ENCODE results near the gene LTK.

The LTK gene

DNA sequence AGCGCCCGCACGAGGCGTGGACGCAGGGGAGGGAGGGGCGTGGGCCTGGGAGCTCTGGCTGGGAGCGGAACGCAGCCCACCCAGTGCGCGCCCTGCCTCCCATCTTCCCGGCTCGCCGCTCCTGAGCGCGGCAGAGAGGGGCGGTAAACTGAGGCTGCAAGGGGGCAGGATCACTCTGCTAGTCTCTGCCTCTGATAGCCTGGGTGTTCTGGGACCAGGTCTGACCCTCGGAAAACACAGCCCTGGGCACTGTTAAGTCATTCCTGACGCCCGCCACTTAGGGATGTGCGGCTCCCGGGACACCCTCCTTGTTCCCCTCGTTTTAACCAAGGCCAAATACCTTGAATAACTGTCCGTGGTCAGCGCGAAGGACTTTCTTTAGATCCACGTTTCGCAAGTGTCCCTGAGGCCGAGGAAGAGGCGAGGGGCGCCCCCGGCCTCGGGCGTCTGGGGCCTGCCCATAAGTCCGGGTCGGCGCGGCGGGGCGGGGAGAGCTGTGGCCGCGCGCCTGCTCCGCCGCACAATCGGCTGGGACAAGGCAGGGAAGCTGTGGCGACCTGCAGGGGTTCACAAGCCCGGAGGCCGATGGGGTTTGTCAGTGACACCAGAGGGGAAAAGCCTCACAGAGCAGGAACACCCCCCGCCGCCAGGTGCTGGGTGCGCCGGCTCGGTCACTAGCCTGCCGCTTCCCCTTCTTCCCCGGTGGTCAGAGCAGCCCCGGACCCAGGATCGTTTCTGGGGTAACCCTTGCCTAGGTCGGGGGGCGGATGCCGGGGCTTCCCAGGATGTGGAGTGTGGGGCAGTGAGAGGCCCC, 18.5 kb downstream of the LTK start:
- Histone ChIP-seq H3K4me1 (ENCODE audit: control insufficient read depth, insufficient read depth, low read length) (peaks cover 14% of the 10 kb centered on the region), H3K9me3 (ENCODE audit: control insufficient read depth, low read length) (no peaks in the 10 kb centered on the region), H3K9ac (ENCODE audit: low read length) (no peak overlapping the region), H3K27me3 (replicated peaks; ENCODE audit: control insufficient read depth, insufficient read depth, low read length) (peaks cover 36% of the 10 kb centered on the region), H3K36me3 (ENCODE audit: control insufficient read depth, insufficient read depth, low read length, severe bottlenecking) (no peaks in the 10 kb centered on the region), H3K4me3 (ENCODE audit: low read length) (no peak overlapping the region)
- DNase-seq (ENCODE audit: low read depth): no peak

DNA sequence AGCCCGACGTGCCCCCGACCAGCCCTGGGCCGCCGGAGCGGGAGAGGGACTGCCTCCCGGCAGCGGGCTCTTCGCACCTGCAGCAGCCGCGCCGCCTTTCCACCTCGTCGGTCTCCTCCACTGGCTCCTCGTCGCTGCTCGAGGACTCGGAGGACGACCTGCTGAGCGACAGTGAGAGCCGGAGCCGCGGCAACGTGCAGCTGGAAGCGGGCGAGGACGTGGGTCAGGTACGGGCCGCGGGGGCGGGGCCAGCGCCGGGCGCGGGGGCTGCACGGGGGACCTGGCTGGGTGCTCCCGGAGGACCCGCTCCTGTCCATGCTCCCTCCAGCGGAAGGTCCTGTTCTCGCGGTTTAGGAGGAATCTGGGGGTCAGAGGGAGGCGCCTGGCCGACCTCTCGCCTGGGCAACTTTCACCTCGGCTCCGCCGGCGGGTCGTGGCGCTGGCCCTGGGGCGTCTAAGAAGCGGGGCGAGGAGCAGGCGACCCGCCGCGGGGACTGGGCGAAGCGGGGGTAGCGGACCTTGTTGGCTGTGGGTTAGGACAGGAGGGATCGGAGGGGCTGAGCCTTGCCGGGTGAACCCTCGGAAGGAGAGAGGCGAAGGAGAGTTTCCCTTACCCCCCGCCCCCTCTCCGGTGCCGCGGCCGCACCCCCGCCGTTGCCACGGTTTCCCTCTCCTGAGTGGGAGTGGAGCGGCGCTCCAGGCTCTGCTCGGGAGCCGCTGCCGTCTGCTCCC, 19.3 kb downstream of the LTK start:
- H3K4me3 ChIP-seq (ENCODE audit: low read length): peak overlapping the region; percentile 44
- no peaks in the 10 kb centered on the region for H3K36me3 ChIP-seq (ENCODE audit: control insufficient read depth, insufficient read depth, low read length, severe bottlenecking)
- peaks cover 14% of the 10 kb centered on the region for H3K4me1 ChIP-seq (ENCODE audit: control insufficient read depth, insufficient read depth, low read length)
- peak; percentile 42 for DNase-seq (ENCODE audit: low read depth)
- no peaks in the 10 kb centered on the region for H3K9me3 ChIP-seq (ENCODE audit: control insufficient read depth, low read length)
- H3K9ac ChIP-seq (ENCODE audit: low read length): no peak overlapping the region
- H3K27me3 ChIP-seq (replicated peaks; ENCODE audit: control insufficient read depth, insufficient read depth, low read length): peaks cover 33% of the 10 kb centered on the region

GRCh38 chr15:41493902-41494189, 19.8 kb downstream of the LTK start:
- no peaks in the 10 kb centered on the region for H3K9me3 ChIP-seq (ENCODE audit: control insufficient read depth, low read length)
- no peak for DNase-seq (ENCODE audit: low read depth)
- peaks cover 29% of the 10 kb centered on the region for H3K27me3 ChIP-seq (replicated peaks; ENCODE audit: control insufficient read depth, insufficient read depth, low read length)
- H3K36me3 ChIP-seq (ENCODE audit: control insufficient read depth, insufficient read depth, low read length, severe bottlenecking): no peaks in the 10 kb centered on the region
- no peak overlapping the region for H3K9ac ChIP-seq (ENCODE audit: low read length)
- H3K4me1 ChIP-seq (ENCODE audit: control insufficient read depth, insufficient read depth, low read length): peaks cover 14% of the 10 kb centered on the region
- peak overlapping the region; percentile 44 for H3K4me3 ChIP-seq (ENCODE audit: low read length)

- peak within 1 kb of the TSS; percentile 74 for H3K4me3 ChIP-seq (ENCODE audit: low read length)
- peaks cover 29% of the 10 kb centered on the region for H3K27me3 ChIP-seq (replicated peaks; ENCODE audit: control insufficient read depth, insufficient read depth, low read length)
- peak; percentile 87 for DNase-seq (ENCODE audit: low read depth)
- H3K36me3 ChIP-seq (ENCODE audit: control insufficient read depth, insufficient read depth, low read length, severe bottlenecking): no peaks in the 10 kb centered on the region
- no peaks in the 10 kb centered on the region for H3K9me3 ChIP-seq (ENCODE audit: control insufficient read depth, low read length)
- peaks cover 14% of the 10 kb centered on the region for H3K4me1 ChIP-seq (ENCODE audit: control insufficient read depth, insufficient read depth, low read length)
- peak within 1 kb of the TSS; percentile 64 for H3K9ac ChIP-seq (ENCODE audit: low read length)
These were observed 20.3 kb downstream of the LTK start, which contains the start of gene ITPKA for GRCh38 chr15:41493205-41493901. Gene ITPKA, plus strand, starts transcription at chr15:41493874. Its CDS starts 54 bp downstream, at chr15:41493928.

- H3K4me1 ChIP-seq (ENCODE audit: control insufficient read depth, insufficient read depth, low read length): peaks cover 14% of the 10 kb centered on the region
- H3K9me3 ChIP-seq (ENCODE audit: control insufficient read depth, low read length): no peaks in the 10 kb centered on the region
- no peak for DNase-seq (ENCODE audit: low read depth)
- H3K27me3 ChIP-seq (replicated peaks; ENCODE audit: control insufficient read depth, insufficient read depth, low read length): peaks cover 29% of the 10 kb centered on the region
- H3K36me3 ChIP-seq (ENCODE audit: control insufficient read depth, insufficient read depth, low read length, severe bottlenecking): no peaks in the 10 kb centered on the region
- peak overlapping the region; percentile 64 for H3K9ac ChIP-seq (ENCODE audit: low read length)
- peak overlapping the region; percentile 74 for H3K4me3 ChIP-seq (ENCODE audit: low read length)
These were observed 20.9 kb downstream of the LTK start for GRCh38 chr15:41492597-41493204.

DNA sequence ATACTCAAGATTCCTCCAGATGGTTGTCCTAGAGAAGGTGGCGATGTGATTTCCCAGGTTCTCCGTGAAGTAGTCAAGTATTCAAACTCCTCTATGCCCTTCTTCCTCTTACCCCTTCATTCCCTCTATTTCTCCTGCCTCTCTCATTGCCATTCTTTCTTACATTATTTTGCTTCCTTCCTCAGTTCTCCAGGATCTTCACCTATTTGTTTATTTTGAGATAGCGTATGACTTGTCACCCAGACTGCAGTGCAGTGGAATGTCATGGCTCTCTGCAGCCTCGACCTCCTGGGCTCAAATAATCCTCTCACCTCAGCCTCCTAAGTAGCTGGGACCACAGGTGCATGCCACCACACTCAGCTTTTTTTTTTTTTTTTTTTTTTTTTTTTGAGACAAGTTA, 21.7 kb downstream of the LTK start:
- Histone ChIP-seq H3K36me3 (ENCODE audit: control insufficient read depth, insufficient read depth, low read length, severe bottlenecking) (no peaks in the 10 kb centered on the region), H3K9me3 (ENCODE audit: control insufficient read depth, low read length) (no peaks in the 10 kb centered on the region), H3K4me1 (ENCODE audit: control insufficient read depth, insufficient read depth, low read length) (peaks cover 14% of the 10 kb centered on the region), H3K27me3 (replicated peaks; ENCODE audit: control insufficient read depth, insufficient read depth, low read length) (peaks cover 25% of the 10 kb centered on the region), H3K4me3 (ENCODE audit: low read length) (no peak overlapping the region), H3K9ac (ENCODE audit: low read length) (no peak overlapping the region)
- DNase-seq (ENCODE audit: low read depth): no peak

DNA sequence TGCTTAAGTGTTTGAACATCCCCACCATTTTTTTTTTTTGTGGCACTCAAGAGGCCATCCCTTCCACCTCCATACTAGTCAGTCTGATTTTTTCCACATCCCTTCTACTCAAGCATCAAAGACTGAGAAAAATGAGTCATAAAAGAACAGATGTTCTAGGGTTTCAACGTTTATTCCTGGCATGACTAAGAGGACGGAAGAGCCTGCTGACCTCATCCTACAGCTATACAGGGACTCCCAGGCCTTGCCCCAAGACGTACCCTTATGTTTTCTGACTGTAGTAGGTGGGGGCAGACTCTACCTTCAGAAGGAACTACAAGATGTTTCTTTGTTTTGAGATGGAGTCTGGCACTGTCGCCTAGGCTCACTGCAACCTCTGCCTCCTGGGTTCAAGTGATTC, 23.3 kb downstream of the LTK start:
- Histone ChIP-seq H3K27me3 (replicated peaks; ENCODE audit: control insufficient read depth, insufficient read depth, low read length) (peaks cover 21% of the 10 kb centered on the region), H3K4me3 (ENCODE audit: low read length) (no peak overlapping the region), H3K4me1 (ENCODE audit: control insufficient read depth, insufficient read depth, low read length) (peaks cover 14% of the 10 kb centered on the region), H3K36me3 (ENCODE audit: control insufficient read depth, insufficient read depth, low read length, severe bottlenecking) (no peaks in the 10 kb centered on the region), H3K9me3 (ENCODE audit: control insufficient read depth, low read length) (no peaks in the 10 kb centered on the region), H3K9ac (ENCODE audit: low read length) (no peak overlapping the region)
- DNase-seq (ENCODE audit: low read depth): peak; percentile 92

DNA sequence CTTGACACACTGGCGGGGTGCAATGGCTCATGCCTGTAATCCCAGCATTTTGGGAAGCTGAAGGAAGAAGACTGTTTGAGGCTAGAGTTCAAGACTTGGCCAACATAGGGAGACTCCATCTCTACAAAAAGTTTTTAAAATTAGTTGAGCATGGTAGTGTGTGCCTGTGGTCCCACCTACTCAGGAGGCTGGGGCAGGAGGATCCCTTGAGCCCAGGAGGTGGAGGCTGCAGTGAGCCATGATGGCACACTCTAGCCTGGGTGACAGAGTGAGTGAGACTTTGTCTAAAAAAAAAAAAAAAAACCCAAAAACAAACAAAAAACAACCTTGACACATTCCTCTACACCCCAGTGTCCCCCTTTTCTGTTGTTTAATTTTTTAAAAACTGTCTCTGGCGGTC, 24.0 kb downstream of the LTK start:
- DNase-seq (ENCODE audit: low read depth): no peak
- Histone ChIP-seq H3K4me1 (ENCODE audit: control insufficient read depth, insufficient read depth, low read length) (peaks cover 14% of the 10 kb centered on the region), H3K27me3 (replicated peaks; ENCODE audit: control insufficient read depth, insufficient read depth, low read length) (peaks cover 15% of the 10 kb centered on the region), H3K36me3 (ENCODE audit: control insufficient read depth, insufficient read depth, low read length, severe bottlenecking) (no peaks in the 10 kb centered on the region), H3K9ac (ENCODE audit: low read length) (no peak overlapping the region), H3K9me3 (ENCODE audit: control insufficient read depth, low read length) (no peaks in the 10 kb centered on the region), H3K4me3 (ENCODE audit: low read length) (no peak overlapping the region)

GRCh38 chr15:41487802-41488201, 25.8 kb downstream of the LTK start:
- peaks cover 4% of the 10 kb centered on the region for H3K36me3 ChIP-seq (ENCODE audit: control insufficient read depth, insufficient read depth, low read length, severe bottlenecking)
- no peak overlapping the region for H3K9ac ChIP-seq (ENCODE audit: low read length)
- no peak overlapping the region for H3K4me3 ChIP-seq (ENCODE audit: low read length)
- H3K4me1 ChIP-seq (ENCODE audit: control insufficient read depth, insufficient read depth, low read length): peaks cover 8% of the 10 kb centered on the region
- no peak for DNase-seq (ENCODE audit: low read depth)
- H3K27me3 ChIP-seq (replicated peaks; ENCODE audit: control insufficient read depth, insufficient read depth, low read length): peaks cover 14% of the 10 kb centered on the region
- H3K9me3 ChIP-seq (ENCODE audit: control insufficient read depth, low read length): no peaks in the 10 kb centered on the region

DNA sequence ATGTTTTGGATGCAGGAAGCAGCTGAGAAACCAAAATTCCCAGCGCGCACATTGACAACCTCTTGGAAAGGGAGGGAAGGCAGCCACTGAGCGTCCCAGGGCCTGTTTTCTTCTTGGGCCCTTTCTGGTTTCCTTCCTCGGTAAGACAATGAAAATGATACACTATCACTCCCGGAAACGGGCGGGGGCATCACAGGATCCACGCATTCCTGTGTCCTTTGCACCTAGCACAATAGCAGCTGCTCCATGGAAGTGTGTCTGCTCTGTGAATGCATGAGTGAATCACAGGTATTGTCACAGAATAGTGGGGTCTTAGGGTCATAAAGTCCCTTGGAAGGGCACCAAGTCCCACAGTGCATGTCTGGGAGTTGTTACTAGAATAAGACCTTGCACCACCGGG, 26.2 kb downstream of the LTK start:
- Histone ChIP-seq H3K9me3 (ENCODE audit: control insufficient read depth, low read length) (no peaks in the 10 kb centered on the region), H3K9ac (ENCODE audit: low read length) (no peak overlapping the region), H3K27me3 (replicated peaks; ENCODE audit: control insufficient read depth, insufficient read depth, low read length) (peaks cover 10% of the 10 kb centered on the region), H3K4me3 (ENCODE audit: low read length) (no peak overlapping the region), H3K36me3 (ENCODE audit: control insufficient read depth, insufficient read depth, low read length, severe bottlenecking) (peaks cover 8% of the 10 kb centered on the region), H3K4me1 (ENCODE audit: control insufficient read depth, insufficient read depth, low read length) (peaks cover 4% of the 10 kb centered on the region)
- no peak for DNase-seq (ENCODE audit: low read depth)

- DNase-seq (ENCODE audit: low read depth): no peak
- H3K27me3 ChIP-seq (replicated peaks; ENCODE audit: control insufficient read depth, insufficient read depth, low read length): peaks cover 3% of the 10 kb centered on the region
- H3K9ac ChIP-seq (ENCODE audit: low read length): no peak overlapping the region
- H3K9me3 ChIP-seq (ENCODE audit: control insufficient read depth, low read length): no peaks in the 10 kb centered on the region
- H3K4me3 ChIP-seq (ENCODE audit: low read length): no peak overlapping the region
- peaks cover 19% of the 10 kb centered on the region for H3K36me3 ChIP-seq (ENCODE audit: control insufficient read depth, insufficient read depth, low read length, severe bottlenecking)
- peaks cover 4% of the 10 kb centered on the region for H3K4me1 ChIP-seq (ENCODE audit: control insufficient read depth, insufficient read depth, low read length)
These were observed 27.3 kb downstream of the LTK start for GRCh38 chr15:41486286-41486685.

Measured in adipocyte (in vitro differentiated cells).